GM18517 (cell line): Measurements from ENCODE around the gene CHTF8.
"Not testable (repeated sequence)": the region's sequence is repeated elsewhere in the genome, so short reads cannot be mapped to it uniquely, and the experiment has no call there.

ENCODE experiments used
- ATAC-seq: cut with Tn5 transposase; IDR thresholded peaks from one replicate; pipeline ENCODE4 v1.9.1; 2021; ENCODE audit warnings: mild to moderate bottlenecking, moderate library complexity; ENCODE audit not compliant: unreplicated experiment

CHTF8 gene

DNA sequence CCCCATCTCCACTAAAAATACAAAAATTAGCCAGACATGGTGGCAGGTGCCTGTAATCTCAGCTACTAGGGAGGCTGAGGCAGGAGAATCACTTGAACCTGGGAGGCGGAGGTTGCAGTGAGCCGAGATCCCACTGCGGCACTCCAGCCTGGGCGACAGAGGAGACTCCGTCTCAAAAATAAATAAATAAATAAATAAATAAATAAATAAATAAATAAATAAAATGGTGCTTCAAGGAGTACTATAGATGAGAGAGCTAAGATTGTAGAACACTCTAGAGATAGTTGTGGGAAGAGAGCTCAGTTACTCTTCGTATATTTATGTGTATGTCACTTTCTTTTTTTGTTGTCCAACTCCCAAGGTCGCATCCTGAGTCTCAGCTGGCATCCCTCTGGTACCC is 7.1 kb upstream of the CHTF8 start:
- ATAC-seq = not testable (repeated sequence)

DNA sequence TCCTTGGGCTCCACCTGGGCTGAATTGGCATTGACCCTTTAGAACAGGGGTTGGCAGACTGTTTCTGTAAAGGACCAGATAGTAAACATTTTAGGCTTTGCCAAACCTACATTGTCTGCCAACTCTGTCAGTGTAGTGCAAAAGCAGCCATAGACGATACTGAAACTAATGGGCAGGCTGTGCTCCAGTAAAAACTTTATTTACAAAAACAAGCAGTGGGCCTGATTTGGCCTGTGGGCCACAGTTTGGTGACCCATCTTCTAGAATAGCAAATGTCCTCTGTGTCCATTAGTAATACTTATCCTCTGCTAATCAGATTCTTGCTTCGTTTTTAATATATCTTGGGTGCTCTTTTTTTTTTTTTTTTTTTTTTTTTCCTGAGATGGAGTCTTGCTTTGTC is 6.2 kb upstream of the CHTF8 start:
- no peak for ATAC-seq

DNA sequence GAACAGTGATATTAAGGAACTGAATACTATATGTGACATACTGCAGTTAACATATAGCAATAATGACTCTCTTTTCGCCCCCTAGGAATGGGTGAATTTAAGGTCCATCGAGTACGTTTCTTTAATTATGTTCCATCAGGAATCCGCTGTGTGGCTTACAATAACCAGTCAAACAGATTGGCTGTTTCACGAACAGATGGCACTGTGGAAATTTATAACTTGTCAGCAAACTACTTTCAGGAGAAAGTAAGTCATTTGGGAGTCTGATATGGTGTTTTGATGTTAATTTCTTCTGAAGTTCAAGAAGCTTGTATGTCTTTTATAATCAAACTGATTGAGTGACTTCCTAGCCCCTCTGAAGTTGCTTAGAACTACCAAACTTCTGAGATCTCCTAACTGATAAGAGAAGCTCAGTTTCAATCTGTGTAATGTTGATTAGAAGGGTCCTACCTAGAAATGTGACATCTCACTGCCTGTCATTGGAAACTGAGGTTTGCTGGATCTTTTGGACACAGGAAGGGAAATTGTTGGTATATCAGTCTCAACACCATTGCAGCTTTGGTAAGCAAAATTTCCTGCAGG is 1.1 kb upstream of the CHTF8 start:
- no peak for ATAC-seq

DNA sequence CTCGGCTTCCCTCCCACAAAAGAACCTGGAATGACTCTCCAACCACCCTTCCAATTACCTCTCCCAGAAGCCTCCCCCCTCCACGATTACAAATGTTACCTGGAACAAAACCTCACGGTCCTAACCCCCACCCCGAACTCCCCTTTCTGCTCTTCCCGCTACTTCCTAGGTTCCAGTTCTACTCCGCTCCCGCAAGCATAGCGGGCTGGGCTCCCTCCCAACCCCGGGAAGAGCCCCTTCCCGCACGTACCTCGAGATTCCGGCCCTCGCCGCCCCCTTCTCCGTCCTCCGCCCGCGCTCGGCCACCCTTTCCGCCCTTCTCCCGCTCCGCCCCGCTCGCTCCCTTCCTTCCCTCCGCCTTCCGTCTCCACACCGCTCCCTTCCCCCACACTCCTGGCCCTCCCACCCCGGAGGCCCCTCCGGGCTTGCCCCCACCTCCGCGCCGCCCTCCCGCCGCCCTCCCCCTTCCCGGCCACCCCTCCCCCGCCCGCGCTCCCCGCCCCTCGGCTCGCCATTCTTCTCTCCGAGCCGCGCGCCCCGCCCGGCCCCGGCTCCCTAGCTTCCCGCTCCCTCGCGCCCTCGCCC is 457 bp downstream of the CHTF8 start:
- ATAC-seq = peak; percentile 29

DNA sequence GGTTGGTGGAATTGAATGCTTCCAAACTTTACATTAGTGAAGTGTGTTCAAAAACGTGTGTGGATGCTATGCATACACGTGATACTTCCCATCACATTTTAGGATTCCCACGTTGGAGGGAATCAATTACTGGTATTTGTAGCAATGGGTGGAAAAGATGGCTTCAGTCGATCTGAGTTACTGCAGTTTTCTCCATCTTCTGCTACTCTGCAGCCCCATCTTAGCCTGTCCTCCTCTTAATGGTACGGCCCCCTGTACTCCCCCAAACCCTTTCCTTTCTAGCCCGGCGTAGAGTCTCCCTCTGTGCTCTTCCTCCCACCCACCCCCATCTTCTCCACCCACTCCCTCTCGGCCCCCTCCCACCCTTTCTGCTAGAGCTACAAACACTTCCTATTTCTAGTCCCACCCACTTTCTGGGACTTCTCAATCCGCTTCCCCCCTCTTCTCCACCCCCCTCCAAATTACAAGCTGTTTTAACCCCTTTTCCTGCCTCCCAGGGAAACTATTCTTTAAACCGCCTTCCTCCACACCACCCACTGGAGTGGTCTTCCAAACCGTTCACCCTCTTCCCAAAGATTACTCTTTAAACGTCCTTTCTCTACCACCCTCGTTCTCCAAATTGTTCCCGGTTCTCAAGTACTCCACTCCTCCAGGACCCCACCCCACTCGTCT is 1.1 kb downstream of the CHTF8 start:
- no peak for ATAC-seq

DNA sequence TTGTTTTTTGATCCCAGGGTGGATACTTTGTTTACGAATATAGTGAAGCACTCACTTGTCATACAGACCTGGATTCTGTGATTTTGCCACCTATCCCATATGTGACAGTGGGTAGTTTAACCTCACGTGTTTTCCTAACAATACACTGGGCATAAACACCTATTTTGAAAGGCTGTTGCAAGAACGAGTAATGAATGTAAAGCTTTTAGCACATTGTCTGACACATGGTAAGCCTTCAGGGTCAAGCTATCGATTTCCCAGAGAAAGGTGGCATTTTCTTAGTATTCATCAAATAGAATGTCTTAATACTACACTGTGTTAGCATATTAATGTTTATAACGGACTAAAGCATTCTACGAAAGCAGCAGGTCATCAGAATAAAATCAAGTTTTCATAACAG is 1.9 kb downstream of the CHTF8 start:
- ATAC-seq = no peak

DNA sequence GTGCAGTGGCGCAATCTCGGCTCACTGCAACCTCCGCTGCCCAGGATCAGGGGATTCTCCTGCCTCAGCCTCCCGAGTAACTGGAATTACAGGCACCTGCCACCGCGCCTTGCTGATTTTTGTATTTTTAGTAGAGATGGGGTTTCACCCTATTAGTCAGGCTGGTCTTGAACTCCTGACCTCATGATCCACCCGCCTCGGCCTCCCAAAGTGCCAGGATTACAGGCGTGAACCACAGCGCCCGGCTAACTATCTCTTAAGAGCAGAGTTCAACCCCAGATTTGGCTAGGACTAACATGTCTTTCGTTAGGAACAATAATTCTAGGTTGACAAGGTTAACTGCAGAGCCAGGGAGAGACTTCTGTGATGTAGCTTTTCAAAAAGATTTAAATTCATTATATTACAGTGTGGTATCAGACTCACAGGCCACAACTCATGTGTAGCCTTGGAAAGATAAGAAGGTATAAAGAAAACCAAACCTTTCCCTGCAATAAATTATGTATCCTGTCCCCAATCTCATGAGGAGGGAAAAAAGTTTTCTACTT is 4.3 kb downstream of the CHTF8 start:
- no peak for ATAC-seq

DNA sequence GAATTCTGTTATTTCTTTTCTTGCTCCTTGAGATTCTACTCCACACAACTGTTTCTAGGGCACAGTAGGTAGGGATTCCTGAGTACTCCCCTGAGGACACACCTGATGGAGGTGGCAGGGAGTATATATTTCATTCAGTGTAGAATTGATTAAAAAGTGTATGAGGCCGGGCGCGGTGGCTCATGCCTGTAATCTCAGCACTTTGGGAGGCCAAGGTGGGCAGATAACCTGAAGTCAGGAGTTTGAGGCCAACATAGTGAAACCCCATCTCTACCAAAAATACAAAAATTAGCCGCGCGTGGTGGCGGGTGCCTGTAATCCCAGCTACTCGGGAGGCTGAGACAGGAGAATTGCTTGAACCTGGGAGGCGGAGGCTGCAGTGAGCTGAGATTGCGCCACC is 5.6 kb downstream of the CHTF8 start:
- not testable (repeated sequence) for ATAC-seq

DNA sequence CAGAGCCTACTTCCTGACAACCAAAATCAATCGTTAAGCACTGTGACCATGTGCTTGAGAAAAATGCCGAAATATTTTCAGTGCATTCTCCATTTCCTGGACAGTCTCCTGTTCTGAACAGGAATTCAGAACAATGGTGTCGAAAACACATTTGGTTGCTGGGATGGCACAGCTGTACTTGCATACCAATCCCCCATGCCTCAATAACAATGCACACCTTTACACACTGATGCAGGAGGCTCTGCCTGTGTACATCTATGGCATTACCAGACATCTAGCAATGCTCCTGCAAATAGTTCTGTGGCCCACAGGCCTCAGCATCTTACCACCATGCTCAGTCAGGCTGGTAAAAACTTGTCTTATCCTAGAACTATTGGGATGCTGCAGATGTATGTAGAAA is 6.2 kb downstream of the CHTF8 start:
- ATAC-seq = no peak

DNA sequence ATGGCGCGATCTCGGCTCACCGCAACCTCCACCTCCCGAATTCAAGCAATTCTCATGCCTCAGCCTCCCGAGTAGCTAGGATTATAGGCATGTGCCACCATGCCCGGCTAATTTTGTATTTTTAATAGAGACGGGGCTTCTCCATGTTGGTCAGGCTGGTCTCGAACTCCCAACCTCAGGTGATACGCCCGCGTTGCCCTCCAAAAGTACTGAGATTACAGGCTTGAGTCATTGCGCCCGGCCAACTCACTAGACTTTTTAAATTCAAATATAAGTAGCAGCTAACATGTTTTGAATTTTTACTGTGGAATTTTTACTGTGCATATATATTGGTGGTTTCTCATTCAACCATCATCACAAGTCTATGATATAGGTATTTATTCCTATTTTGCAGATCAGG is 7.4 kb downstream of the CHTF8 start:
- ATAC-seq = not testable (repeated sequence)

DNA sequence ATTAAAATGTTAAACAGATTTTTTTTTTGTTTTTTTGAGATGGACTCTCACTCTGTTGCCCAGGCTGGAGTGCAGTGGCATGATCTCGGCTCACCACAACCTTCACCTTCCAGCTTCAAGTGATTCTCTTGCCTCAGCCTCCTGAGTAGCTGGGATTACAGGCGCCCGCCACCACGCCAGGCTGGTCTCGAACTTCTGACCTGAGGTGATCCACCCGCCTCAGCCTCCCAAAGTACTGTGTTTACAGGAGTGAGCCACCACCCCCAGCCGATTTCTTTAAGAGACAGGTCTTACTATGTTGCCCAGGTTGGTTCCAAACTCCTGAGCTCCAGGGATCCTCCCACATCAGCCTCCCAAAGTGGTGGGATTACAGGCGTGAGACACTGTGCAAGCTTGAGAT is 8.0 kb downstream of the CHTF8 start:
- not testable (repeated sequence) for ATAC-seq

DNA sequence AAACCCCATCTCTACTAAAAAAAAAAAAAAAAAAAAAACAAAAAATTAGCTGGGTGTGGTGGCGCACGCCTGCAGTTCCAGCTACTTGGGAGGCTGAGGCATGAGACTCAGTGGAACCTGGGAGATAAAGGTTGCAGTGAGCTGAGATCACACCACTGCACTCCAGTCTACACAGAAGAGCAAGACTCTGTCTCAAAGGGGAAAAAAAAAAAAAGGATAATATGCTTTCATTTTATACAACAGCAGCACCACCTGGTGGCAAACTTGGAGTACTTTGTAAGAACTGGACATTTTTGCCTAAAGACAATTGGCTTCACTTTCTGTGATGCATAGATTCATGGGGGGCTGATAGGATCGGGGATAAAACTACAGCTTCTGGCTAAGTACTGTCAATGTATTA is 8.5 kb downstream of the CHTF8 start:
- ATAC-seq = no peak

DNA sequence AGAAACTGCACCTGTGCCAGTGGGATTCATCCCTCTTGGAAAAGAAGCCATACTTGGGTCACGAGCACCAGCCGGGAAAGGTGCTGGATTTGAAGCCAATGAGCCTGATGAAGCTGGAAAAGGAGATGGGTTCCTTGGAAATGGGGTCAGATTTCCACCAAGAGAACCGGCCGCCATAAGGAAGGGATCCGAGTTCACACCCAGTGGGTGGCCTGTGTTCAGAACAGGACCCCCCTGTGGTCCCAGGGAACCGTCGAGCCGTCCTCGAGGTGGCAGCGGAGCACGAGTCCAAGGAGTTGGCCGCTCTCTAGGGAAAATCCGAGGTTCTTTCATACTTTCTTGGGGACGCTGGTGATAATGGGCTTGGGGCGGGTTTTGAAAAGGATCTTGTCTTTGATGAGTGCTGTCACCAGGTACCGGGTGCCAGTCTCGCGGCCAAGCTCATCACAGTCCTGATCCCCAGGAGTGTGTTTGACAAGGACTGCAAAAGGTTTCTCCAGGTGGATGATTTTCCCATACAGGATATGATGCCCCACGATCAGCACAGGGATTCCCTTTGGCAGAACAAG is 12.2 kb downstream of the CHTF8 start:
- no peak for ATAC-seq

DNA sequence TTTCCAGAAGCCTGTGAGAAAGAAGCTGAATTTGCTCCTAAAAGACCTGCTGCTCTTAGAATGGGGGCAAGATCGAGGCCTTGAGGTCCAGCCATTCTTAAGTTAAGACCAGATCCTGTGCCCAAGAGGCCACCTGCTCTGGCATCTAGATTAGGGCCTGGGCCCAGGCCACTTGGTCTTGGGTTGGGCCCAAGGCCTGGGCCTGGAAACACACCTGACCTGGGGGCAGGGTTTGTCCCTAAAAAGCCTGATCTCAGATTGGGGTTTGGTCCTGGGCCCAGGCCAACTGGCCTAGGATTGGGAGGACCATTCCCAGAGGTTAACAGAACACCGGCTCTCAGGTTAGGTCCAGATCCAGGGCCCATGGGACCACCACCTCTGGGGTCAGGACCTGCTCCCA is 12.9 kb downstream of the CHTF8 start:
- no peak for ATAC-seq

DNA sequence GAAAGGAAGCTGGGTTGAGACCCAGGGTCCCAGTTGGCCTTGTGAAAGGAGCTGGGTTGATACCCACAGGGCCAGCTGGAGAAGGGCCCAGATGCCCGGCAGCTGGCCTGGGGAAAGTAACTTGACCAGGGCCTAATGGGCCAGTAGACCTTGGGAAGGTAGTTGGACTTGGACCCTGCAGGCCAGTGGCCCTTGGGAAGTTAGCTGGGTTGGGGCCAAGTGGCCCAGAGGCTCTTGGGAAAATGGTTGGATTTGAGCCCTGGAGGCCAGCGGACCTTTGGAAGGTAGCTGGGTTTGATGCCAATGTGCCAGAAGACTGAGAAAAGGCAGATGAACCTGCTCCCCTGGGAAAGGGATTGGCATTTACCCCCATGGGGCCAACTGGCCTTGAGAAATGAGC is 13.4 kb downstream of the CHTF8 start:
- ATAC-seq = no peak

DNA sequence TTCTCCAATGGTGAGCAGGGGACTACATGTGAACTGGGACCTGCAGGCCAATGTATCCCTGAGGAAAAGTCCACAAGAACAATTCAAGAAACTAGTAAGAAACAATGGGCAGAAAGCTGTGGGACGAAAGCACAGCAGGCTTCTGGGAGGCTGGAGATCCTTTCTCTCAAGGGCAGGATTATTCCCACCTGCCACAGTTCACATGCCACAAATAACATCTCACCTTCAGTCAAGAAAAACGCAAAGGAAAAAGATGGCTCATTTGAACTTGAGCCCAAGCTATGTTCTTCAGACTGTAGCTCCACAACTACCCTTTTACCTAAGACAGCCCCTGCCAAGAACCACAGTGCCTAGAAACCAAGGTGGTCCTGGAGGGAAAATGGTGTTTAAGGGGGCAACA is 13.9 kb downstream of the CHTF8 start:
- no peak for ATAC-seq

DNA sequence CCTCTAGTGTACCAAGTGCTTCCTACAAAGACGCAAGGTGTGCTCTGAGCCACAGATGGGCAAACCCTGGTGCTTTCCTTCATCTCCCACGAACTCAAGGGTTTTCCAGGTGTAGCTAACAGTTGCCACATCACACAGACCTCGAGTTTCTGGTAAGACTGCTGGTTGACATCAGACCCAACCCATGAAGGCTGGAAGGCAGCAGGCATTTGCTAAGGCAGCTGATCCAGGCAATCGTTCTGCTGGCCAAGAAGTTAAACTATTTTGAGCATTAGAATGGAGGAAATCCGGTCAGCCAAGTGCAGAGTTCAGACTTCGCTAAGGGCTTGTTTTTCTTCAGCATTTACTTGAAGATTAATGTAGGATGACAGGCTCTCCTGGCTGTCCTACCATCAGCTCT is 15.5 kb downstream of the CHTF8 start:
- ATAC-seq = no peak

DNA sequence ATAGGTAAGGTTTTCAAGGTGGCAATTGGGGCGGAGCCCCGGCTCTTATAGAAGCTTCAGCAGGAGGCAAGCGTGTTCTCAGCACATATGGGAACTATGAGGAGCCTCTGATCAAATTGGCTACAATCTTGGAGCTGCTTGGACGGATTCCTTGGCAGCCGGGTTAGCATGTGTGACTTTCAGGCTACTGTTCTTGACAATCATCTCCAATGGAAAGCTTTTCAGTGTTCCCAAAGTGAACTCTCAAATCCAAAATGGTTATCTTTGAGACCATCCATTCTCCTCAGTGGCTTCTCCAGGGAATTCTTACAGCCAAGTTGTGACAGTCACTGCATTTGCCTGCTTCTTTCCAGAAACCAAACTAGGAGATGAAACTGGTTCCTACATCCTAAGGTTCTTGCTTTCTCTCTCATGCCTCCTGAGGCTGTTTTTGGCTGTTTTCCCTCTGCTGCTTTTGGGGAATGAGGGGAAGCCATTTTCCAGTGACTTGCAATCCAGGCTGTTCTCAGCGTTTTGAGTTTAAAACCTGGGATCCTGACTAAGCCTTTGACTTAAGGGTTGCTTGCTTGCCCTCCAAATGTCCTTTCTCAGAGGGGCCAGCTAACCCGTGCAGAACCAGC is 16.0 kb downstream of the CHTF8 start:
- no peak for ATAC-seq

DNA sequence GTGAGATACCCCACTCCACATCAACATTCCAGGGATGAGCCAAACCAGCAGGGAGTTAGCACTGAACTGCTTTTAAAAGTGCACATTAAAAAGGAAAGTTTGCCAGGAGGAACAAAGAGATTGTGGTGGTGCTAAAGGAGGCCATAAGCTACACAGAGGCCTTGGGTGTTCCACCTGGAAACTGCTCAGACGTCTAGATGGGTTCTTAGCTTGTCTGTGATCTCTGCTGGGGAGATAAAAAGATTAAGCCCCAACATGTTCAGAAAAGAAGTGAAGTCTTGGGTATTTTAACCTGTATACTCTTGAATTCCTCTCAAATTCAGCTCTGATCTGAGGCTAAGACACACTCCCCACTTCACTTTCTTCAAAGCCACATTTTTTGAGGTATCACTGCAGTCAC is 16.6 kb downstream of the CHTF8 start:
- ATAC-seq = no peak

DNA sequence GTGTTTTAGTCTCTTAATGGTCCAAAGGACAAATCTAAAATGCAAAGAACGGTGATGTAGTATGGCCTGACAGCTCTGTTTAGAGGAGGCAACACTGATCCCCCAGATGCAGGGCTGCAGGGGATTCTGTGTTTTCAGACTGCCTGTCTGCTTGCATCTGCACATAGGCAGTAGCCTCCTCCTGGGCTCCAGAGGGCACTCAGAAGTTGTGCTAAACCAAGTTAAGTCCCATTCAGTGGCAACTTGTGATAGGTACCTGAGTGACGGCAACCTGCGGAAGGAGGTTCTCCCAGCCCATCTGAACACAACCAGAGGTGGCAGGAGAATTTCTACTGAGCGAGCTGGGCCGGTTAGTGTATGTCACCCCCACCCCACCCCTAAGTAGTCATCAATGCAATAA is 17.0 kb downstream of the CHTF8 start:
- no peak for ATAC-seq

DNA sequence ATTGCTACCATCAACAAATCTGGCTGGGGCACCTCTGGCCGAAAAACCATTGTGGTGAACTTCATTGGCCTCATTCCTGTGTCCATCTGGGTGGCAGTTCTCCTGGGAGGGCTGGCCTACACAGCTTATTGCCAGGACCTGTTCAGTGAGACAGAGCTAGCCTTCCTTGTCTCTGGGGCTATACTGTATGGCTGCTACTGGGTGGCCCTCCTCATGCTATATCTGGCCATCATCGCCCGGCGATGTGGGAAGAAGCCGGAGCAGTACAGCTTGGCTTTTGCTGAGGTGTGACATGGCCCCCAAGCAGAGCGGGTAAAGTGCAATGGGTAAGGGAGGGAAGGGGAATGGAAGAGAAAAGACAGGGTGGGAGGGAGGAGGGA is 17.4 kb downstream of the CHTF8 start:
- ATAC-seq = no peak
